Smooth muscle cell of the umbilical artery (primary cell): ENCODE measurements around the gene ZNF451. TPM values are rescaled to one million over a fixed set of nuclear protein-coding genes. Genes with fewer than 3 reads are reported as not detected.

Experiments used
- total RNA-seq: library from RNA; depleted of rRNA; stranded (reverse); fragments of >200 nt; gene quantifications from 2 replicates; pipeline ENCODE4 v1.2.3, GENCODE V29; 2014

Gene ZNF451
- total RNA-seq = 70.7 and 86.0 TPM in 2 replicates

GRCh38 chr6:57089687-57090457 lies at the start of gene ZNF451:
ZNF451 (plus strand) TSS chr6:57090188; CDS start chr6:57090254, 66 bp downstream.

GRCh38 chr6:57046332-57047256 lies 43.4 kb upstream of the ZNF451 start, which contains the start of gene KIAA1586:
KIAA1586 (plus strand) TSS chr6:57046693; CDS start chr6:57046756, 63 bp downstream.

GRCh38 chr6:57172136-57173055 lies 82.4 kb downstream of the ZNF451 start, which contains the start of gene BAG2:
BAG2 (plus strand) TSS chr6:57172326; CDS start chr6:57172698, 372 bp downstream.

Other genes starting within 250 kb of the ZNF451 start
- gene BEND6, start 135.1 kb upstream of the ZNF451 start, total RNA-seq = 14.3 TPM in 2 replicates
- gene KIAA1586, start 43.5 kb upstream of the ZNF451 start, total RNA-seq = 17.4 and 19.9 TPM in 2 replicates
- 27.9 and 32.1 TPM in 2 replicates for gene BAG2, start 82.1 kb downstream of the ZNF451 start, total RNA-seq
- gene RAB23, start 132.1 kb downstream of the ZNF451 start, total RNA-seq = 57.7 and 59.1 TPM in 2 replicates
- gene PRIM2, start 227.4 kb downstream of the ZNF451 start, total RNA-seq = 17.5 and 29.3 TPM in 2 replicates